CD4-positive, alpha-beta memory T cell (primary cell): ENCODE data around the gene BMI1. TPM values are rescaled to one million over a fixed set of nuclear protein-coding genes. Genes with fewer than 3 reads are reported as not detected.
"Not testable (repeated sequence)": the region's sequence is repeated elsewhere in the genome, so short reads cannot be mapped to it uniquely, and the experiment has no call there.

Experiments
- CTCF ChIA-PET: fragments of 350-600 bp; sonication (Branson Sonifier 250); formaldehyde crosslinking; loops from one replicate; lab custom pipeline; 2021; ENCODE audit warnings: inconsistent platforms; ENCODE audit not compliant: partially characterized antibody; lab: Charles Lee
- POLR2A ChIA-PET: fragments of 350-600 bp; sonication (Branson Sonifier 250); formaldehyde crosslinking; loops from one replicate; lab custom pipeline; 2021; ENCODE audit not compliant: partially characterized antibody; lab: Charles Lee
- DNase-seq, 5 donors: peaks; one replicate each; pipeline versions ENCODE4 v3.0.0 to v3.0.0-alpha.2; 2020 to 2022; ENCODE audit warnings: mixed read lengths in 1 of 5
- H3K27ac ChIP-seq: one replicate; pipeline ENCODE4 v1.7.0; 2013; ENCODE audit warnings: low read depth, low read length
- H3K27me3 ChIP-seq: 2 replicates; pipeline ENCODE4 v1.7.0; 2013; ENCODE audit warnings: mild to moderate bottlenecking, low read length, moderate library complexity; ENCODE audit not compliant: insufficient read depth
- H3K36me3 ChIP-seq: 2 replicates; pipeline ENCODE4 v1.7.0; 2013; ENCODE audit warnings: mild to moderate bottlenecking, low read length, moderate library complexity; ENCODE audit not compliant: insufficient read depth
- H3K4me1 ChIP-seq: 2 replicates; pipeline ENCODE4 v1.7.0; 2013; ENCODE audit warnings: mild to moderate bottlenecking, low read length, moderate library complexity; ENCODE audit not compliant: insufficient read depth
- H3K4me3 ChIP-seq, 2 donors: one replicate each; pipeline ENCODE4 v1.7.0; 2013; ENCODE audit warnings: low read length in 2 of 2, mild to moderate bottlenecking in 1 of 2
- H3K9me3 ChIP-seq, 2 donors: one replicate each; pipeline ENCODE4 v1.7.0; 2013; ENCODE audit warnings: low read length in 2 of 2, control low read depth in 1 of 2; ENCODE audit not compliant: control insufficient read depth in 1 of 2
- H3K27ac Mint-ChIP-seq, 7 donors: one replicate each; pipeline ENCODE4 v1.8.0; 2020 to 2021; ENCODE audit warnings: mixed read lengths in 7 of 7, mild to moderate bottlenecking in 6 of 7, inconsistent platforms in 3 of 7, moderate library complexity in 3 of 7
- H3K27me3 Mint-ChIP-seq, 2 donors: one replicate each; pipeline ENCODE4 v1.8.0; 2020 to 2021; ENCODE audit warnings: mixed read lengths in 2 of 2
- H3K36me3 Mint-ChIP-seq, 2 donors: one replicate each; pipeline ENCODE4 v1.8.0; 2020 to 2021; ENCODE audit warnings: mixed read lengths in 2 of 2, inconsistent platforms in 1 of 2, mild to moderate bottlenecking in 1 of 2
- H3K4me1 Mint-ChIP-seq, 4 donors: one replicate each; pipeline ENCODE4 v1.8.0; 2020 to 2021; ENCODE audit warnings: mixed read lengths in 4 of 4, mild to moderate bottlenecking in 1 of 4
- H3K4me3 Mint-ChIP-seq, 8 donors: one replicate each; pipeline ENCODE4 v1.8.0; 2020 to 2021; ENCODE audit warnings: mixed read lengths in 8 of 8, mild to moderate bottlenecking in 7 of 8, moderate library complexity in 6 of 8, inconsistent platforms in 3 of 8
- H3K9me3 Mint-ChIP-seq, 8 donors: one replicate each; pipeline ENCODE4 v1.8.0; 2020 to 2021; ENCODE audit warnings: mixed read lengths in 8 of 8, mild to moderate bottlenecking in 5 of 8, inconsistent platforms in 3 of 8, moderate library complexity in 1 of 8
- intact Hi-C: fragments of 100-400 bp; cut with micrococcal nuclease; formaldehyde crosslinking; loops from one replicate; pipeline ENCODE4 v1.15.1; 2023
- polyA plus RNA-seq, 2 donors: library from polyadenylated mRNA; unstranded; fragments of 300-500 nt; fragmentation: Illumina TruSeq; gene quantifications; one replicate each; pipeline ENCODE4 v1.2.3, GENCODE V29; 2021
- total RNA-seq, 2 experiments: library from RNA; stranded (reverse); gene quantifications; one replicate each; pipeline ENCODE4 v1.2.3, GENCODE V29; 2021

The BMI1 gene
- total and polyA plus RNA-seq, 4 experiments from 2014 or later: 40.5 to 108 (median 76.8) TPM

GRCh38 chr10:22301193-22301592 is 19.7 kb upstream of the BMI1 start:
- intact Hi-C loops: no loop called here
- H3K27me3 Mint-ChIP-seq: peaks cover 7 to 12% of the 10 kb centered on the region in 2 donors
- CTCF ChIA-PET: no interaction called here

DNA sequence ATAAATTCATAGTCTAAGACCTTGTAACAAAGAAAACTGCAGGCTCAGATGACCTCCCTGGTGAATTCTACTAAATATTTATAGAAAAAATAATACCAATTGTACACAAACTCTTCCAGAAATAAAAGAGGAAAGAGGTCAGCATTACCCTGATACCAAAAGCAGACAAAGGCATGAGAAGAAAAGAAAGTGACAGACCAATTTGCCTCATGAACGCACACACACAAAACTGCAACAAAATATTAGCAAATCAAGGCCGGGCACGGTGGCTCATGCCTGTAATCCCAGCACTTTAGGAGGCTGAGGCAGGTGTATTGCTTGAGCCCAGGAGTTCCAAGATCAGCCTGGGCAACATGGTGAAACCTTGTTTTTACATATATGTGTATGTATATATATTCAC is 17.4 kb upstream of the BMI1 start:
- peaks cover 0 to 7% of the 10 kb centered on the region in 2 donors for H3K27me3 Mint-ChIP-seq
- H3K27ac Mint-ChIP-seq: no peak overlapping the region
- POLR2A ChIA-PET: no interaction called here
- no peaks in the 10 kb centered on the region for H3K4me1 Mint-ChIP-seq
- Histone ChIP-seq H3K27ac (no peak overlapping the region), H3K9me3 (no peaks in the 10 kb centered on the region), H3K4me3 (no peak overlapping the region), H3K27me3 (no peaks in the 10 kb centered on the region), H3K4me1 (no peaks in the 10 kb centered on the region), H3K36me3 (no peaks in the 10 kb centered on the region)
- CTCF ChIA-PET: no interaction called here
- no peak overlapping the region for H3K4me3 Mint-ChIP-seq
- intact Hi-C loops: no loop called here
- peaks cover 0 to 2% (median 0%) of the 10 kb centered on the region in 8 donors for H3K9me3 Mint-ChIP-seq
- H3K36me3 Mint-ChIP-seq: no peaks in the 10 kb centered on the region
- no peak for DNase-seq

More at GRCh38 chr10:22301193-22301592, 19.7 kb upstream of the BMI1 start:
- no peaks in the 10 kb centered on the region for H3K36me3 Mint-ChIP-seq
- no peak overlapping the region for H3K27ac Mint-ChIP-seq
- H3K9me3 Mint-ChIP-seq: no peaks in the 10 kb centered on the region
- no peaks in the 10 kb centered on the region for H3K4me1 ChIP-seq
- POLR2A ChIA-PET: interaction anchor here (1.1 kb wide), 1 partner anchor 11 kb away, joined by 4 read pairs; no protein-coding TSS in a partner anchor
- H3K36me3 ChIP-seq: no peaks in the 10 kb centered on the region
- no peak overlapping the region for H3K4me3 Mint-ChIP-seq
- no peaks in the 10 kb centered on the region for H3K4me1 Mint-ChIP-seq
- H3K4me3 ChIP-seq: no peak overlapping the region
- H3K27me3 ChIP-seq: no peaks in the 10 kb centered on the region
- no peaks in the 10 kb centered on the region for H3K9me3 ChIP-seq
- no peak for DNase-seq
- H3K27ac ChIP-seq: no peak overlapping the region

- Mint-ChIP-seq H3K27ac (no peak overlapping the region), H3K4me3 (no peak overlapping the region), H3K9me3 (peaks cover 0 to 2% (median 0%) of the 10 kb centered on the region in 8 donors), H3K4me1 (no peaks in the 10 kb centered on the region), H3K36me3 (no peaks in the 10 kb centered on the region), H3K27me3 (peaks cover 0 to 5% of the 10 kb centered on the region in 2 donors)
- no peaks in the 10 kb centered on the region for H3K4me1 ChIP-seq
- H3K9me3 ChIP-seq: no peaks in the 10 kb centered on the region
- CTCF ChIA-PET: no interaction called here
- H3K27me3 ChIP-seq: no peaks in the 10 kb centered on the region
- intact Hi-C loops: no loop called here
- H3K4me3 ChIP-seq: no peak overlapping the region
- H3K27ac ChIP-seq: no peak overlapping the region
- DNase-seq: no peak
- H3K36me3 ChIP-seq: no peaks in the 10 kb centered on the region
- POLR2A ChIA-PET: no interaction called here
Observed at GRCh38 chr10:22305721-22306120, 15.2 kb upstream of the BMI1 start.

DNA sequence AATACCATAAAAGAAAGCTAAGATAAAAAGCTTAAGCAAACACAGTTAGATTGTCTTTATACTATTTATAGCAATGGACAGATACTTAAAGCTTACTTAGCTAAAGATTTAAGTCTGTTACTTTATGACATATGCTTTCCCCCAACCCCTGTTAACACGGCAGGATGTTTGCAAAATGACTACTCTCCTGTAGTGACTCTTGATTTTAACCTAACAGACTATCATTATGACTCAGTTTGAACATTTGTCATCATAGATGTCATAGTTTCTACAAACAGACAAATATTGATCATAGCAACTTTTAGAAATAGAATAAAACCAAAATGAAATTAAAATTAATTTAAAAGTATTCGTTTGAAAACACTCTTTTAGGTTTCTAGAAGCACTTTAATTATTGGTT is 12.5 kb upstream of the BMI1 start:
- intact Hi-C loops: no loop called here
- CTCF ChIA-PET: no interaction called here
- DNase-seq: no peak

DNA sequence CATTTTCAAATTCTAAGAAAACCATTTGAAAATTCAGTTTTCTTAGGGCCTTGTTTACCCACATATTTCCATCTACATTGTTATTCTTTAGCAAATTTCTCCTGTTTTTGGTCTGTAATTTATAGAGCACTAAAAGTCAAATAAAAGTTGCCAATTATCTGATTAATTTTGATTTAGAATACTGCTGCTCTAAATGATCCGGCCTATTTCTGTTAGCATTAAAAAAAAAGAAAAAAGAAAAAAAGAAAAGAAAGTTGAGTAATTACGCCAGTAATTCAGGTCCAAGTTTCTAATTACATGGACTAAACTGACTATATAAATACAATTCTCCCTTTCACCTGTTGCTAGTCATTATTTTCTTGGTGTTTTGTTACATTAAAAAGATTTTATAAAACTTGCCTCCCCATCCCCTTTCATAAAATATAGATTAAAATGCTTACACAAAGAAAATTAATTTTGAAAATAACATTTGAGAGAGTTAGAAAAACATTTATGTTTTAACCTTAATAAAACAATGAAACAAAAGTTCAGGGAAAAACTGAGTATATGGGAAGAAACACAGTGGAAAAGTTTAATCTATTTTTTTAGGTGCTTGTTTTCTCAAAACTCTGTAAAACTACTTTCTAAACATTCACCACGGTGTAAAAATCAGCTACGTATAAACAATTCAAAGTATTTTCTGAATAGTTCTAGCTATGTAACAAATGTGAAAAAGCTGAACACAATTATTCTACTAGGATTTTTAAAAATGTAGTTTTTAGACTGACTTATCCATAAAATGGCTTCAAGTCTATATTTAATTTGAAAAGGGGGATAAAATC is 11.5 kb upstream of the BMI1 start:
- ChIA-PET POLR2A (interaction anchor here (0.6 to 1.3 kb wide), 2 partner anchors 66 to 128 kb away, joined by 3 read pairs; no protein-coding TSS in a partner anchor), CTCF (no interaction called here)
- peaks cover 0 to 2% (median 0%) of the 10 kb centered on the region in 8 donors for H3K9me3 Mint-ChIP-seq
- H3K4me1 Mint-ChIP-seq: no peaks in the 10 kb centered on the region
- H3K36me3 ChIP-seq: no peaks in the 10 kb centered on the region
- no peaks in the 10 kb centered on the region for H3K27me3 ChIP-seq
- no peak overlapping the region for H3K4me3 ChIP-seq
- H3K9me3 ChIP-seq: no peaks in the 10 kb centered on the region
- no peaks in the 10 kb centered on the region for H3K36me3 Mint-ChIP-seq
- H3K4me1 ChIP-seq: no peaks in the 10 kb centered on the region
- no peak overlapping the region for H3K27ac Mint-ChIP-seq
- intact Hi-C loops: no loop called here
- no peak overlapping the region for H3K27ac ChIP-seq
- peaks cover 0 to 4% of the 10 kb centered on the region in 2 donors for H3K27me3 Mint-ChIP-seq
- no peak overlapping the region for H3K4me3 Mint-ChIP-seq
- no peak for DNase-seq

More for the DNA sequence above, 12.5 kb upstream of the BMI1 start:
- POLR2A ChIA-PET: interaction anchor here (1.5 kb wide), 1 partner anchor 32 kb away, joined by 4 read pairs; no protein-coding TSS in a partner anchor
- Mint-ChIP-seq H3K4me1 (no peaks in the 10 kb centered on the region), H3K9me3 (peaks cover 0 to 2% (median 0%) of the 10 kb centered on the region in 8 donors), H3K27ac (no peak overlapping the region), H3K4me3 (no peak overlapping the region), H3K36me3 (no peaks in the 10 kb centered on the region), H3K27me3 (peaks cover 0 to 4% of the 10 kb centered on the region in 2 donors)
- no peaks in the 10 kb centered on the region for H3K36me3 ChIP-seq
- no peaks in the 10 kb centered on the region for H3K4me1 ChIP-seq
- H3K4me3 ChIP-seq: no peak overlapping the region
- no peaks in the 10 kb centered on the region for H3K27me3 ChIP-seq
- H3K27ac ChIP-seq: no peak overlapping the region
- H3K9me3 ChIP-seq: no peaks in the 10 kb centered on the region

- H3K27me3 Mint-ChIP-seq, H3K4me3 ChIP-seq, H3K27ac Mint-ChIP-seq, H3K9me3 ChIP-seq, H3K9me3 Mint-ChIP-seq, H3K4me1 ChIP-seq, H3K27me3 ChIP-seq, DNase-seq, H3K27ac ChIP-seq, CTCF ChIA-PET, H3K4me1 Mint-ChIP-seq, H3K36me3 Mint-ChIP-seq, H3K36me3 ChIP-seq, H3K4me3 Mint-ChIP-seq, intact Hi-C loops: not testable (repeated sequence)
- POLR2A ChIA-PET: interaction anchor here (0.6 to 1.3 kb wide), 2 partner anchors 67 to 127 kb away, joined by 3 read pairs; no protein-coding TSS in a partner anchor
Observed at GRCh38 chr10:22310012-22310411, 10.9 kb upstream of the BMI1 start.

GRCh38 chr10:22310928-22311327 is 10.0 kb upstream of the BMI1 start:
- Histone ChIP-seq H3K36me3 (no peaks in the 10 kb centered on the region), H3K4me1 (peaks cover 7% of the 10 kb centered on the region), H3K27ac (no peak overlapping the region), H3K4me3 (no peak overlapping the region), H3K27me3 (no peaks in the 10 kb centered on the region), H3K9me3 (no peaks in the 10 kb centered on the region)
- Mint-ChIP-seq H3K27me3 (peaks cover 1 to 4% of the 10 kb centered on the region in 2 donors), H3K4me1 (peaks cover 7 to 13% (median 9%) of the 10 kb centered on the region in 4 donors), H3K27ac (peak overlapping the region in 1 of 7 donors; percentile 9), H3K4me3 (no peak overlapping the region), H3K36me3 (peaks cover 0 to 3% of the 10 kb centered on the region in 2 donors), H3K9me3 (peaks cover 0 to 2% (median 0%) of the 10 kb centered on the region in 8 donors)
- ChIA-PET POLR2A (interaction anchor here (0.7 to 1.3 kb wide), 2 partner anchors 52 to 126 kb away, joined by 3 to 6 read pairs; no protein-coding TSS in a partner anchor), CTCF (no interaction called here)
- intact Hi-C loops: no loop called here
- DNase-seq: no peak
